AG09319 (cell line): ENCODE data around the gene COBL.

Experiments
- DNase-seq: peaks from one replicate; pipeline ENCODE4 v3.0.0-alpha.2; 2010; ENCODE audit warnings: low read depth; ENCODE audit errors: extremely low read depth
- TF ChIP-seq, protein P1 (sequence below): IDR thresholded peaks from 2 replicates; pipeline ENCODE4 v1.5.1; 2011; ENCODE audit warnings: low read depth, mild to moderate bottlenecking, inconsistent platforms, low read length, moderate library complexity

COBL gene

DNA sequence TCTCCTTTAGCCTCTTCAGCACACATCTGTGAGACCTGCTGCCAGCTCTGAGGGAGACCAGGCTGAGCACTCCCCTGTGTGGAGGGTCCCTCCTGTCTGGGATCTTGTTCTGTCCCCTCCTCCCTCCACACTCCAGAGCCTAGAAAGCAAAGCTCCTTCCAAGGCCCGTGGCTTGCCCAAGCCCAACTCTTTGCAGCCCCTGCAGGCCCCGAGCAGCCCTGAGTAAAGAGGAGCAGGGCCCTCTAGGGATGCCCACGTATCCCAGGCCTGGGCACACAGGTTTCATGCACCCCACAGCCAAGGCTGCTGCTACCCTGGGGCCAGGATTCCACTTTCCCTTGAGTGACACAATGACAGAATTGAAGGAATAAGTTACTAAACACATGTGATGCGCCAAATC is 24.0 kb downstream of the COBL start:
- TF ChIP-seq, protein P1, sequence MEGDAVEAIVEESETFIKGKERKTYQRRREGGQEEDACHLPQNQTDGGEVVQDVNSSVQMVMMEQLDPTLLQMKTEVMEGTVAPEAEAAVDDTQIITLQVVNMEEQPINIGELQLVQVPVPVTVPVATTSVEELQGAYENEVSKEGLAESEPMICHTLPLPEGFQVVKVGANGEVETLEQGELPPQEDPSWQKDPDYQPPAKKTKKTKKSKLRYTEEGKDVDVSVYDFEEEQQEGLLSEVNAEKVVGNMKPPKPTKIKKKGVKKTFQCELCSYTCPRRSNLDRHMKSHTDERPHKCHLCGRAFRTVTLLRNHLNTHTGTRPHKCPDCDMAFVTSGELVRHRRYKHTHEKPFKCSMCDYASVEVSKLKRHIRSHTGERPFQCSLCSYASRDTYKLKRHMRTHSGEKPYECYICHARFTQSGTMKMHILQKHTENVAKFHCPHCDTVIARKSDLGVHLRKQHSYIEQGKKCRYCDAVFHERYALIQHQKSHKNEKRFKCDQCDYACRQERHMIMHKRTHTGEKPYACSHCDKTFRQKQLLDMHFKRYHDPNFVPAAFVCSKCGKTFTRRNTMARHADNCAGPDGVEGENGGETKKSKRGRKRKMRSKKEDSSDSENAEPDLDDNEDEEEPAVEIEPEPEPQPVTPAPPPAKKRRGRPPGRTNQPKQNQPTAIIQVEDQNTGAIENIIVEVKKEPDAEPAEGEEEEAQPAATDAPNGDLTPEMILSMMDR: no peak
- DNase-seq: no peak

DNA sequence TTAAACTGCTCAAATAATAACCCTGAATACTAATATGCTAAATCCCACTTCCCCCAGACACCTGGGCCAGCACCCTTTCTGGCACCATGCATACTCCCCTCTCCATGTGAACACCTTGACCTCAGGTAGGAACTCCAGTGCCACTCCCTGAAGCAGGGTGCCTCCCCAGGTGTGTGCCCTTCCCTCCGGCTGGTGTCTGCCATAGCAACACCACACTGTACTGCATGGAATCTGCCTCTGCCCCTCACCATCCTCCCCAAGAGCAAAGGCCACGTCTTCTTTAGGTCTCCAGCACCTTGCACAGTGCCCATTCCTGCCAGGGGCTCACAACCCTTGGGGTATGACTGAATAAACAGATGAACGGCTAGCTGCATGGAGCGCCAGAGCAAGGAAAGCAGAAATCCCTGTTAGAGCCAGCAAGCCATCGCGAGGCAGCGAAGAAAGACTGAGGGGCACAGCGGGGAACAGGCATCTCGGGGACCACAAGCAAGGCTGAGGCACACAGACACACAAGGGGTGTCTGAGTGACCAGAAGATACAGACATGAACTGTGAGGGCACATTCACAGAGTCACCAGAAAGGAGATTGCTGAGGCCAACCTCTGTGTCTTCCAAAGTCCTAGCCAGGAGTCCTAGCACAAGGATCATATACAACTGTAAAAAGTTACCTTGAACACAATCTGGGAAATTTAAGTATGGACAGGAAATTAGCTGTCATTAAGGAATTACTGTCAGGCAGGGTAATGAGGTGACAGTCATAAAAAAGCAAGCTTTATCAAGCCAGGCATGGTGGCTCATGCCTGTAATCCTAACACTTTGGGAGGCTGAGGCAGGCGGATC is 25.7 kb downstream of the COBL start:
- TF ChIP-seq, protein P1: no peak
- no peak for DNase-seq

GRCh38 chr7:51290304-51290637 is 26.3 kb downstream of the COBL start:
- no peak for DNase-seq
- TF ChIP-seq, protein P1: no peak

DNA sequence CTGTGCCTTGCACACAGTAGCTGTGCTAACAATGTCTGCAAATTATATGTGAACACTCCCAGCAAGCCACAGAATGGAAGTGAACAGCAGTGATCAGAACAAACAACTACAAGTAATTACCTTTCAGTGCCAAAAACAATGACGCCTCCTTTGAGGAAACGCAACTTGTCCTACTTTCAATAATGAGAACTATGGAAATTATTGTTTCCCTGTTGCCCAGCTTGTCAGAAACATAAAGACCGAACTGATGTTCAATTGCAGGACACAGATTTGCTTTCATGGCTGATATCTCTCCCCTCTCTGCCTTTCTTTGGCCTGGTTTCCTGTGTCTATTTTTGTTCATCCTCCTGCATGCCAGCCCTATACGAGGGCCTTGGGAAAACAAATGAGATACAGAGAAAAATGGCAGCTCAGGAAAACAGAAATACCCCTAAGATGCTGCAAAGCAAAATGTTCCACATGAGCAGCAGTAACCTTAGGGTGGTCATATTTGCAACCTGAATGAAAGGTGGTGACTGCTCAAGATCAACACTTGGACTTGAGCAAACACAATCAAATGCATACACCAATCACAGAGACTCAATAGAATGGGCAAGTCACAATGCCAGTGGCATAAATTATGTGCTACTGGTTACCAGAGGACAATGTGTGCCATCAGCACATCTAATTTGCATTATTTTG is 26.8 kb downstream of the COBL start:
- TF ChIP-seq, protein P1: no peak
- no peak for DNase-seq

GRCh38 chr7:51288896-51289622 is 27.6 kb downstream of the COBL start:
- DNase-seq: no peak
- TF ChIP-seq, protein P1: no peak

- TF ChIP-seq, protein P1: no peak
- no peak for DNase-seq
Measured at GRCh38 chr7:51286401-51286800, 30.2 kb downstream of the COBL start.

DNA sequence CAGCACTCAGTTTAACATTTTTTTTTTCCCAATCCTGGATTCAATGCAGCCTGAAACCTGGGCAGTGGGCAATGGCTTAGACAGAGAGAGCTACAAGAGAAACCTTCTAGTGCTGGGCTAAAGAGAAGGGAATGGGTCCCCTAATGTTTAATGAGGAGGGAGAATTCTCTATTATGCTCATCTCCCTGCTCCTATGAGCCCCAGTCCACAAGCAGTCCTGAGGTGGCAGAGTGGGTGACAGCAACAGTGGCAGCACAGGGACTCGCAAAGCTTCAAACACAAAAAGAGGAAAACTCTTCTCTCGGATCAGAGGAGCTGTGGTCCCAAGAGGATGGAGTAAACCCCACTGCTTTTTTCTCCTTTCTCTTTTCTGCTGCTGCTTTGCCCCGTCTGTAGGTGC is 36.5 kb downstream of the COBL start:
- TF ChIP-seq, protein P1: no peak
- no peak for DNase-seq
